CD4-positive, alpha-beta T cell (primary cell): Measurements from ENCODE around the gene MASTL. TPM values are rescaled to one million over a fixed set of nuclear protein-coding genes. Genes with fewer than 3 reads are reported as not detected.

Source experiments
- ATAC-seq: fragments of 200-7000 bp; cut with Tn5 transposase; one replicate; pipeline ENCODE4 v1.10.0; 2022; ENCODE audit warnings: mild to moderate bottlenecking; ENCODE audit not compliant: poor library complexity
- CTCF ChIA-PET: fragments of 350-600 bp; sonication (Branson Sonifier 250); formaldehyde crosslinking; loops from one replicate; lab custom pipeline; 2021; ENCODE audit warnings: antibody characterized with exemption, inconsistent platforms; lab: Charles Lee
- POLR2A ChIA-PET: fragments of 350-600 bp; sonication (Branson Sonifier 250); formaldehyde crosslinking; loops from one replicate; lab custom pipeline; 2021; ENCODE audit warnings: antibody characterized with exemption, inconsistent platforms; lab: Charles Lee
- DNase-seq, 14 experiments: peaks; one replicate each; pipeline ENCODE4 v3.0.0-alpha.2; 2013 to 2020; ENCODE audit warnings: mixed read lengths in 2 of 14
- H3K27ac ChIP-seq, 2 donors: one replicate each; pipeline versions ENCODE4 v1.5.1 to v1.7.0; 2013; ENCODE audit warnings: low read length in 2 of 2, low read depth in 1 of 2, mild to moderate bottlenecking in 1 of 2
- H3K27me3 ChIP-seq, 2 experiments: 1 replicate in 1 of 2; 2 replicates in 1 of 2; pipeline versions ENCODE4 v1.6.1 to v1.7.0; 2013; ENCODE audit warnings: low read length in 2 of 2, control low read depth in 1 of 2, mild to moderate bottlenecking in 1 of 2, moderate library complexity in 1 of 2; ENCODE audit not compliant: insufficient read depth in 2 of 2, control insufficient read depth in 1 of 2
- H3K36me3 ChIP-seq: one replicate; pipeline ENCODE4 v1.6.1; 2013; ENCODE audit warnings: low read length, control low read depth; ENCODE audit not compliant: insufficient read depth
- H3K4me1 ChIP-seq: one replicate; pipeline ENCODE4 v1.6.1; 2013; ENCODE audit warnings: low read length, control low read depth; ENCODE audit not compliant: insufficient read depth
- H3K4me3 ChIP-seq: one replicate; pipeline ENCODE4 v1.5.1; 2013; ENCODE audit warnings: mild to moderate bottlenecking, low read length, moderate library complexity
- H3K9me3 ChIP-seq, 2 experiments: 1 replicate in 1 of 2; 2 replicates in 1 of 2; pipeline versions ENCODE4 v1.6.1 to v1.7.0; 2013; ENCODE audit warnings: low read length in 2 of 2, mild to moderate bottlenecking in 2 of 2, control low read depth in 1 of 2, moderate library complexity in 1 of 2; ENCODE audit not compliant: control insufficient read depth in 1 of 2, insufficient read depth in 1 of 2
- H3K27ac Mint-ChIP-seq: one replicate; pipeline ENCODE4 v1.8.0; 2020; ENCODE audit warnings: mixed read lengths
- H3K27me3 Mint-ChIP-seq: one replicate; pipeline ENCODE4 v1.8.0; 2021; ENCODE audit warnings: mixed read lengths
- H3K36me3 Mint-ChIP-seq: one replicate; pipeline ENCODE4 v1.8.0; 2021; ENCODE audit warnings: low read depth, mixed read lengths
- H3K4me1 Mint-ChIP-seq: one replicate; pipeline ENCODE4 v1.8.0; 2021; ENCODE audit warnings: low read depth, mixed read lengths
- H3K4me3 Mint-ChIP-seq: one replicate; pipeline ENCODE4 v1.8.0; 2020; ENCODE audit warnings: mild to moderate bottlenecking, mixed read lengths
- H3K9me3 Mint-ChIP-seq: one replicate; pipeline ENCODE4 v1.8.0; 2020; ENCODE audit warnings: mixed read lengths
- CTCF ChIP-seq: fragments of 200-600 bp; IDR thresholded peaks from one replicate; pipeline ENCODE4 v1.8.0; 2022; ENCODE audit warnings: antibody characterized with exemption, mild to moderate bottlenecking
- intact Hi-C, 2 experiments: fragments of 100-400 bp; cut with DNase I in 1 of 2; cut with micrococcal nuclease in 1 of 2; formaldehyde crosslinking; loops; one replicate each; pipeline versions ENCODE4 v1.15.1 to v1.9.0; 2023 to 2025; cut with DNase I, micrococcal nuclease
- total RNA-seq, 174 experiments: library from RNA in 2 of 174; stranded (reverse) in 2 of 174; gene quantifications; one replicate each; pipeline ENCODE4 v1.2.3 and lab custom pipeline; 2021 to 2026

MASTL gene
- total RNA-seq, 2 experiments from 2014 or later, result 24.2 to 25.1 TPM

- TF ChIP-seq CTCF, result no peak
- Mint-ChIP-seq H3K27ac (no peak overlapping the region), H3K4me1 (peaks cover 47% of the 10 kb centered on the region), H3K9me3 (no peaks in the 10 kb centered on the region), H3K27me3 (no peaks in the 10 kb centered on the region), H3K36me3 (peaks cover 78% of the 10 kb centered on the region), H3K4me3 (no peak overlapping the region)
- Histone ChIP-seq H3K9me3 (no peaks in the 10 kb centered on the region), H3K4me1 (peaks cover 5% of the 10 kb centered on the region), H3K4me3 (no peak overlapping the region), H3K27ac (no peak overlapping the region), H3K27me3 (no peaks in the 10 kb centered on the region), H3K36me3 (peaks cover 61% of the 10 kb centered on the region)
- ChIA-PET CTCF (no interaction called here), POLR2A (no interaction called here)
- ATAC-seq (no peak), DNase-seq (no peak)
- intact Hi-C loops, result no loop called here
These were observed 7.5 kb upstream of the MASTL start for GRCh38 chr10:27147701-27148100.

DNA sequence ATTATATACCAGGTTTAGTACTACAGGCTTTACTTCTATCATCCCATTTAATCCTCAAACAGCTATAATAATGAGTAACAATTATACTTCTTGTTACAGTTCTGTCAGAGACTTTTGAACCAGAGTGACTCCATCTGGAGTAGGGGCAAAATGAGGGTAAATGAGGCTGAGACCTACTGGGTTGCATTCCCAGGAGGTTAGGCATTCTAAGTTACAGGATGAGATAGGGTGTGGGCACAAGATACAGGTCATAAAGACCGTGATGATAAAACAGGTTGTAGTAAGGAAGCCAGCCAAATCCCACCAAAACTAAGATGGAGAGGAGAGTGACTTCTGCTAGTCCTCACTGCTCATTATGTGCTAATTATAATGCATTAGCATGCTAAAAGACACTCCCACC is 4.9 kb upstream of the MASTL start:
- H3K4me3 ChIP-seq, result no peak overlapping the region
- H3K4me1 ChIP-seq, result peaks cover 17% of the 10 kb centered on the region
- H3K27ac ChIP-seq, result no peak overlapping the region
- H3K9me3 ChIP-seq, result no peaks in the 10 kb centered on the region
- H3K27ac Mint-ChIP-seq, result peak overlapping the region; percentile 45
- H3K36me3 Mint-ChIP-seq, result peaks cover 77% of the 10 kb centered on the region
- peak overlapping the region; percentile 86 for H3K4me3 Mint-ChIP-seq
- DNase-seq (no peak), ATAC-seq (no peak)
- H3K9me3 Mint-ChIP-seq, result no peaks in the 10 kb centered on the region
- peaks cover 59% of the 10 kb centered on the region for H3K4me1 Mint-ChIP-seq
- ChIA-PET POLR2A (interaction anchor here (0.6 kb wide), 1 partner anchor 8 kb away, joined by 3 read pairs; no protein-coding TSS in a partner anchor), CTCF (interaction anchor here (0.6 kb wide), 1 partner anchor 89 kb away, joined by 4 read pairs; no protein-coding TSS in a partner anchor)
- peaks cover 41% of the 10 kb centered on the region for H3K36me3 ChIP-seq
- no peak for TF ChIP-seq CTCF
- no peaks in the 10 kb centered on the region for H3K27me3 Mint-ChIP-seq
- intact Hi-C loops, result loop anchor here (5.0 to 10.0 kb wide), 5 partner anchors 33 to 1385 kb away; partner anchors contain the start of genes ANKRD26 (in 1 of the 2), MPP7 (in 1 of the 2) and WAC (in 1 of the 2)
- no peaks in the 10 kb centered on the region for H3K27me3 ChIP-seq

GRCh38 chr10:27152687-27153086 is 2.5 kb upstream of the MASTL start:
- no peak for TF ChIP-seq CTCF
- H3K27ac Mint-ChIP-seq, result peak overlapping the region; percentile 100
- Histone ChIP-seq H3K36me3 (peaks cover 17% of the 10 kb centered on the region), H3K27ac (no peak overlapping the region), H3K9me3 (no peaks in the 10 kb centered on the region), H3K27me3 (no peaks in the 10 kb centered on the region), H3K4me1 (peaks cover 32% of the 10 kb centered on the region), H3K4me3 (peak overlapping the region; percentile 97)
- ATAC-seq, result no peak
- no peaks in the 10 kb centered on the region for H3K27me3 Mint-ChIP-seq
- peak overlapping the region; percentile 97 for H3K4me3 Mint-ChIP-seq
- H3K4me1 Mint-ChIP-seq, result peaks cover 56% of the 10 kb centered on the region
- H3K36me3 Mint-ChIP-seq, result peaks cover 68% of the 10 kb centered on the region
- intact Hi-C loops, result loop anchor here (2.0 to 10.0 kb wide), 6 partner anchors 35 to 1382 kb away; partner anchors contain the start of genes ANKRD26 (in 1 of the 2), MPP7 (in 1 of the 2) and WAC (in 1 of the 2)
- ChIA-PET CTCF (interaction anchor here (0.7 kb wide), 1 partner anchor 71 kb away, joined by 3 read pairs; no protein-coding TSS in a partner anchor), POLR2A (interaction anchor here (0.7 kb wide), 1 partner anchor 52 kb away, joined by 3 read pairs; the partner anchor contains the start of gene ANKRD26)
- DNase-seq, result no peak
- H3K9me3 Mint-ChIP-seq, result no peaks in the 10 kb centered on the region
